T-helper 1 cell (primary cell): ENCODE data around the gene VWA3B.
"Not testable (repeated sequence)": the region's sequence is repeated elsewhere in the genome, so short reads cannot be mapped to it uniquely, and the experiment has no call there.

Experiments
- DNase-seq, 5 donors: peaks; one replicate each; pipeline ENCODE4 v3.0.0-alpha.2; 2012 to 2020

Gene VWA3B

DNA sequence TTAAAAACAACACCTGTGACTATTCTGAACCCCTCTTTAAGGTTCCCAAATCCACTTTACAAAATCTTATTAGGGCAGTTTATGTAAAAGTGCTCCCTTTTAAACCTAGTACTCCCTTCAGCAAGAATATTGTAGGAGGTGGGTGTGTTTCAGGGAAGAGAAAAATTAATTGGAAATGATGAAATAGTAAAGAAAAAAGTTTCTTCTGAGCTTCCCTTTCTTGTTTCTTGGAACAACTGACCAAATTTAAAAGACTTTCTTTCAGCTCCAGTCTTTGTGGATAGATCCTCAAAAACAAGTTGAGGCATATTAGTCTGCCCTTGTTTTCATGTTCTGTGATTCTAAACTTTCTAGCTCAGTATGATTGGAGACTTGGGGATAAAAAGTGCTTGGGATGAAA lies 3.0 kb downstream of the VWA3B start:
- DNase-seq = no peak

DNA sequence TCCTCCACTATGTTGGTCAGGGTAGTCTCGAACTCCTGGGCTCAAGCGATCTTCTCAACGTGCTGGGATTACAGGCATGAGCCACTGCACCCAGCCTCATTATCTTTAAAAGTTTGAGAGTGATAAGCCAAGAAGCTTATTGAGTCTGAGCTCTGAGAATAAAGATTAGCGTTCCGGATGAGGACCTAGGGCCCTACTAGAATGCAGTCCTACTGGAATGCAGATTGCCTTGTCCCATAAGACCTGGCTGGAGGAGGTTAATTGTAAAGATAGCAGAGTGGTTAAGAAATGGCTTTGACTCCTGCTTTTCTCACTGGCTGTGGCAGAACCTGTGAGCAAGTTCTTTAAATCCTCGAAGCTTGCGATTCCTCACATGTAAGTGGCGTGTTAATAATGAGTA lies 4.0 kb downstream of the VWA3B start:
- no peak for DNase-seq

DNA sequence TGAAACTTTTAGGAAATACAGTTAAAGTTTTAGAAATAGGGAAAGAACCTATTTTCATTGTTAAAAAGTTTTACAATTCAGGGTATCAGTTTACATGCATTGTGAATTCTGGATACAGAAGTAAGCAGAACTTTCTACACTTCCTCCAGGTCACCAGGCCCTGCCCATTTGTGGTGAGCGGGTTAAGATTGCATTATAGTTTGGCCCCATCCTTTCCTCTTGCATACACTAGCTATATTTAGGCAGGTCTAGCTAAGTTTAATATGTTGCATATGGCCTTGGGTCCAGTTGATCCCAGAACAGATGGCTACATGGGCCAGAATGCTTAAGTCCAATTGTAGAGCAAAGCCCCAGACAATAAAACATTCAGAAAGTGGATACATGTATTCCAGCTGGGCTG lies 4.8 kb downstream of the VWA3B start:
- DNase-seq = no peak

DNA sequence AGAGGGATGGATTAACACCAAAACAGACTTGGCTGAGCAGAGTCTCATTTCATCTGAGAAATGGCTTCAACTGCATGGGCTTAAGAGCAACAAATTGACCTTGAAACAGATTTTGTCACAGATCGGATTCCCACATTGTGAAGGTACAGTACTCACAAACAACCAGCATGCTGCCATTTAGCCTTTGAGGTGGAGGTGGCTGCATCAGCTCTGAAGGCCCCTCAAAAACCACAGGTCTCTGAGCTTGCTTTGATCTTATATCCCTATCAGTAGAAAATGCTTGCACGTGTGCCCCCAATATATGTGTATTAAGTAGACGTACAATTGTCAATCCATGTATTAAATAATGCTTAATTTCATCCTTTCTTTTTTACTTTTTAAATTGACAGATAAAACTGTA lies 6.2 kb downstream of the VWA3B start:
- no peak for DNase-seq

DNA sequence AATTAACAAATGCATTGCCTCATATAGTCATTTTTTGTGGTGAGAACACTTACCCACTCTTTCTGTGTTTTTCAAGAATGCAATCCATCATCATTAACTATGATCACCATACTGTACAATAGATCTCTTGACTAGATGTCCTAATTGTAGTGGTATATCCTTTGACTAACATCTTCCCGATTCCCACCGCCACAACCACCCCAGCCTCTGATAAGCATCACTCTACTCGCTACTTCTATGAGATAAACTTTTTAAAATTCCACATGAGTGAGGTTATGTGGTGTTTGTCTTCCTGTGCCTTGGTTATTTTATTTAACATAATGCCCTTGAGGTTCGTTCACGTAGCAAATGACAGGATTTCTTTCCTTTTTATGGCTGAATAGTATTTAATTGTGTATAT lies 6.6 kb downstream of the VWA3B start:
- no peak for DNase-seq

DNA sequence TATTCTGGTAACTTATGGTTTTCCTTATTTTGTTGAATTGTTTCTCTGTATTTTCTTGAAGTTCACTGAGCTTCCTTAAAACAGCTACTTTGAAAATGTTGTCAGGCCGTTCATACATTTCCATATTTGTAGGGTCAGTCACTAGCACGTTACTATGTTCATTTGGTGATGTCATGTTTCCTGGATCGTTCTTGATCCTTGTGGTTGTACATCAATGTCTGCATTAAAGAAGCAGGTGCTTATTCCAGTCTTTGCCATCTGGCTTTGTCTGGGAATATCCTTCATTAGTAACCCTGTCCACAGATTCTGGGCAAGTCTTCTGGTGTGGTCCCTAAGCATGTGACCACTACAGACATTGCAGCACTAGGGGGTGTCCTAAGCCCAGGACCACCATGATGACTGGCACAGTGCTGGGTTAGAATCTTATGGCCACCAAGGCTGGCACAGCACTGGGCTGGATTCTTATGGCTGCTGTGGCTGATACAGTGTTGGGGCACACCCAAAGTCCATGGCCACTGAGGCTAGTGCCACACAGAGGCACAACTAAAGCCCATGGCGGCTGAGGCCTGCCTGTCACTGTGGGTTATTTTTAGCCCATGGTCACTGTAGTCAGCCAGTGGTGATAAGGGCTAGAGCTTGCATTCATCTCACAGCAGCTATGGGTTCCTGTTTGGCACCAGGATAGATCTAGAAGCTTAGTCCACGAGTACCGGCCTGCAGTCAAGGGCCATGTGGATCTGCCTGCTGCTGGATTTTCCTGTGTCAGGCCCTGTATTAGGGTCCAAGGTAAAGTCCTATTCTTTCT lies 13.2 kb downstream of the VWA3B start:
- no peak for DNase-seq

DNA sequence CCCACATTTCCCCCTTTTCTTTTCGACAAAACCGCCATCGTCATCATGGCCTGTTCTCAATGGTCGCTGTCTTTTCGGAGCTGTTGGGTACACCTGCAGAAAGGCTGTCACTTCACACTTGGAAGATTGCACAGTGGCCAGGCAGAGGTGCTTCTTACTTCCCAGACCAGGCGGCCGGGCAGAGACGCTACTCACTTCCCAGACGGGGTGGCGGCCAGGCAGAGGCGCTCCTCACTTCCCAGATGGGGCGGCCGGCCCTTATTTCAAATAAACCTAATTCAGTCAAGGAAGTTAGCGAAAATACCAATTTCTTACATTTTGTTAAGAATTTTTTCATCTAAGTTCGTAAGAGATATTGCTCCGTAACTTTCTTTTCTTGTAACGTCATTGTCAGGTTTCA lies 15.3 kb downstream of the VWA3B start:
- DNase-seq = not testable (repeated sequence)

DNA sequence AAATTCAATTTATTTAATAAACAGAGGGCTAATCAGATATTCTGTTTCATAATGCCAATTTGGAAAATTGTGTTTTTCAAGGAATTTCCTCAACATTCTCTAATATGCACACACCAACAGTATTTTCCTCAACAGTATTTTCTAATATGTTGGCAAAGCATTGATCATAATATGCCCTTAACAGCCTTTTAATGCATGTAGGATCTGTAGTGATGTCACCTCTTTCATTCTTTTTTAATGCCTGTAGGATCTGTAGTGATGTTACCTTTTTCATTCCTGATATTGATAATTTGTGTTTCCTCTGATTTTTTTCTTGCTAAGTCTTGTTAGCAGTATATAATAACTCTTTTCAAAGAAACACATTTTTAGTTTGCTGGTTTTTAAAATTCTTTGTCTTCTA lies 15.9 kb downstream of the VWA3B start:
- DNase-seq = no peak

DNA sequence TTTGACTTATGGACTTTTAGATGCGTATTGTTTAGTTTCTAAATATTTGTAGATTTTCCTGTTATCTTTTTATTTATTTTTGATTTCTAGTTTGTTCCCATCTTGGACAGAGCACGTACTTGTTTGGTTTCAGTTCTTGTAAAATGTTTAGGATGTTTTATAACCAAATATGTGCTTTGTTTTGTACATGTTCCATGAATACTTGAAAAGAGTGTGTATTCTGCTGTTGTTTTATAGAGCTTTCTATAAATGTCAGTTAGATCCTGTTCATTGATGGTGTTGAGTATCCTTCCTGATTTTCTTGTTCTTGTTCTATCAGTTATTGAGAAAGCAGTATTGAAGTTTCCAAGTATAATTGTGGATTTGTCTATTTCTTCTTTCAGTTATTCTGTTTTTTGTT lies 21.1 kb downstream of the VWA3B start:
- no peak for DNase-seq

DNA sequence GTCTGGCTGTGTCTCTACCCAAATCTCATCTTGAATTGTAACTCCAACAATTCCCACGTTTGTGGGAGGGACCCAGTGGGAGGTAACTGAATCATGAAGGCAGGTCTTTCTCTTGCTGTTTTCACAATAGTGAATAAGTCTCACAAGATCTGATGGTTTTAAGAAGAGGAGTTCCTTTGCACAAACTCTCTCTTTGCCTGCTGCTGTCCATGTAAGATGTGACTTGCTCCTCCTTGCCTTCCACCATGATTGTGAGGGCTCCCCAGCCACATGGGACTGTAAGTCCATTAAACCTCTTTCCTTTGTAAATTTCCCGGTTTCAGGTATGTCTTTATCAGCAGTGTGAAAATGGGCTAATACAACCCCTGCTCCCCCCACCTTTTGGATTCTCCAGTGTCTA lies 23.8 kb downstream of the VWA3B start:
- DNase-seq = no peak

DNA sequence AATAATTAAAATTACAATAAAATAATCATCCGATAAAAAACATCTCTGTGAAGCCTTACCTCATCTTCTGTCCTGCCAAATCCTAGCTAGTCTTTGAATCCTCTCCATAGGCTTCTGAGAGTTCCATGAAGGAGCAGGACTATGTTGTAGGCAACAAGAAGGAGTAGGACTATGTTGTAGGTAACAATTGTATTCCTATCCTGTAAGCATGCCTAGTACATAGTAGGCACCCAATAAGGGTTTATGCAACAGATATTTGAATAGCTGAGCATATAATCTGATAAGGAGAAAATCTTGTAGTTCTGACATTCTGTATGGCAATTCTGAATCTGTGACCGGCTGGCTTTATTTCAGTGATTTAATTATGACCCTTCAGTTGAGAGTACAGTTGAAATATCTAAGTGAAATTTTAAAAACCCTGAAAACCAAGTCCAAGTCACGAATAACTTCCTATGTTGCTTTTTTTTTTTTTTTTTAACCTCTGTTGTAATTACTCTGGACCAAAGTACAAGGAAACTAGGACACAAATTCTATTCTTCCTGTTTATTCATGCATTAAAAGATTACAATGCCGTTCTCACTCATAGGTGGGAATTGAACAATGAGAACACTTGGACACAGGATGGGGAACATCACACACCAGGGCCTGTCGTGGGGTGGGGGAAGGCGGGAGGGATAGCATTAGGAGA lies 27.8 kb downstream of the VWA3B start:
- DNase-seq = no peak

DNA sequence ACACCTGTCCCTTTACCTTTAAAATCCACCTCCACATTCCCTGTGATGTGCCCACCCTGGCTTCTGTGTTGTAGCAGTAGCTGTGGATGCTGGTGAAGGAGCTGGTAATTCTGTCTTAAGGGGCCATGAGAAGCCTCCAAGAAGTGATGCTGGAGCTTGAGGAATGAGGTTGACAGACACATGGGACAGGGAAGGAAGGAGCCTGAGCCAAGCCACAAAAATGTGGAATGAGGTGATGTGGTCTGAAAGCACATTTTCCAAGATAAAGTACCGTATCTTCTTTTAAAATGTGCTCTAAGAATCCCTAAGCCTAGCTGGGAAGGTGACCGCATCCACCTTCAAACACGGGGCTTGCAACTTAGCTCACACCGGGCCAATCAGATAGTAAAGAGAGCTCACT lies 31.2 kb downstream of the VWA3B start:
- DNase-seq = no peak

DNA sequence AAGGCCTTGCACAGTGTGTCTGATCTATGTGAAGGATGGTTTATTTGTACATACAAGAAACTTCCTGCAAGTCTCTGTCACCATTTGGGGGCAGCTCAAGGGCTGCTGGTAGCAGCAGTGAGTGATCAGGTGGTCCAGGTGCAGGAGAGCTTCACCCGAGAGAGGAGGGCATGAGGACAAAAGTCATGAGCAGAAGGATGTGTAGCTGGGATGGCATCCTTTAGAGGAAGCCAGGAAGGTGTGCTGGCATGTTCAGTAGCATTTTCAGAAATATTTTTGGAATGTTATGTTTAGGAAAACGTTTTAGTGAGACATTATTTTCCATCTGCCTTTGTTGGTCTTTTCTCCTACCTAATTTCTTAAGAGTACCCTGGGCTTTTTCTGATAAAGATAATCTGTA lies 31.9 kb downstream of the VWA3B start:
- DNase-seq = no peak

DNA sequence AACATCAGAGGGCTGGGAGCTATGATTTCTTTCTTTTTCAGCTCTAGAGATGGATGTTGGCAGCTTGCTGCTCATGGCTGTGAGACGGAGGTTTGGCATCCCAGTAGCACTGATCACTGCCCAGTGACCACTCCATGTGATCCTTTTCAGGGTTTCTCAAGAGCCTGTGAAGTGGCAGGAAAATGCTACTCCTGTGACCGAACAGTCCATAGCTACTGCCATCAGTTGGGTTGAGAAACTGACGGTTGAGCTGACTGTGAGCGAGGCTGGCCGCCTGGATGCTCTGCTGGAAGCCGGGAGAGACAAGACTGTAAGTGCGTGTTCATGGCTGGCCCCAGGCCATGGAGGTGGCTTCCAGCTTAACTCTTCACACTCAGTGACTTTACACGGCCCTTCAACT lies 34.2 kb downstream of the VWA3B start:
- no peak for DNase-seq

DNA sequence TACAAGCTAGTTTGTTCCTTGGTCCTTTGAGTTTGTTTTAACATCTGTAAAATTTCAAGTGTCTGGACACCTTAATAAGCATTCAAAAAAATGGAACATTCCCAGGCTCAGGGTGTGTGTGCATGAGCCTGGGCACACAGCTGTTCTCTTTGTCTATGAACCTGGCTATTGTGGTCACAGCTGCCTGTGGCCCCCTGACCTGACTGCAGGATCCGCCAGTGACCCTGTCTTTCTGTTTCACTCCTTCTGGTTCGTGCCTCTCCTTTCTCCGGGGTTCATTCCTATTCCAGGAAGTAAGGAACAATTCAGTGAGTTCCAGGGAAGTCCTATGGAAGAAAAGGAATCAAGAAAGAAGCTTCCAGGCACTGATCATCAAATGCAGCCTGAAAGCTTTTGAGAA lies 35.6 kb downstream of the VWA3B start:
- no peak for DNase-seq

DNA sequence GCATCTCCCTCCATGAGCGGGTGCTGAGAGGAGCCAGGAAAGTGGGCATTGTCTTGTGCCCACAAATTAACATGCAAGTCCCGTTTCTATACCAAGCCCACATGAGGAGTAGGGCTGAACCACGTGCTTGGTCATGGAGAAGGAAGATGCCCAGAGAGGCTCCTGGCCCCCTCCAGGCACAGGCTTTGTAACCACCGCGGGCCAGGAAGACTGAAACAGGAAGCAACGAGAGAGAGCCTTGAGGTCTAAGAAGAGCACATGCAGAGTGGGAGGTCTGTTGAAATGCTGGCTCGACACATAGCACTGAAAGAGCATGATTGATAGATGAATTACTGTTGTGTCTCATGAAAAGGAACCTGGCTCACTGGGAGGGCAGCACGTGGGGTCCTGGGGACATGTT lies 36.3 kb downstream of the VWA3B start:
- no peak for DNase-seq

DNA sequence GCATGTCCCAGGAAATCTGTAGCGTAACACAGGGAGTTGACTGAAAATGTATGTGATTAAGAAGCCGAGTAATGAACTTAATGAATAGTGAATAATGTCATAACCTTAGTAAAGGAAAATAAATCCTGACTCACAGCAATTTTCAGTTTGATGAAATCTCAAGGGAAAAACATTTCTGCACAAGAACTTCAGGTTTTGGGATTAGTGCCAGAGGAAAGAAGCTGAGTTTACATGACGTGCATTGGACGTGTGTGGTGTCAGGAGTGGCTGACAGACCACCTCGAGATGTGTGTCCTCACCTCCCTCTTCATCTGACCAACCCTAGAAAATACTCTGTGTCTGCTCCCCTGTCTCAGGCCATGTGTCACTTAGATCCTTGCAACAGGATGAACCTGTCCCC lies 39.1 kb downstream of the VWA3B start:
- no peak for DNase-seq

DNA sequence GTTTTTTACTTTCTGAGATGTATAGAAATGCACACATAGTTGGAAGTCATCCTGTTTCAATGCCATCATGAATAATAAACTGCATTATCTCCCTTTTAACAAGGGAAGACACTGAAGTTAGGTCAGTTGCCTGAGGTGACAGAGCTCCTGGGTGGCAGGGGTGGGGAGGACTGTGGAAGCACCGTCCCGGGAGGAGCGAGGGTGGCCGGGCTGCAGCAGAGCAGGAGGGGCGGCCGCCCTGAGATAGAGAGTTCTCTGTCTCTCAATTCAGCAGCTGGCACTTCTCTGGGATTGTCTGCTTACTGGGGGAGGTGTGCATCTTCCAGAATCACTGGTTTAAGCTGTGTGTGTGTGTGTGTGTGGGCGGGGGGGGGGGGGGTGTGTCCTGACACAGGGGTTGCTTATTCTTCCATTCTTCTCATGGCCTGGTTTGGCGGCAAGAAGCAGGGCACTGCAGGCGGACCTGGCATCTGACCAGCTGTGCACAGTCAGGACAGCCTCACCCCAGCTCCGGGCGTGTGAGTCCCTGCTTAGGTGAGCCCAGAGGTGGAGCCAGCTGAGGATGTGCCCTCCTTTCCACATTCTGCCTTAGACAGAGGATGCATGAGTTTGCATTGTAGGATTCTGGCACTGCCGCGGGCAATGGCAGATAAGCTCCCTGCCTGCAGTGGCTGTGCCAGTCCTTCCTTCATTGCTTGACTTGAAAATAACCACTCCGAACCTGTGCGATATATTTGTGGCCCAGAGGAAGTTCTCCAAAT lies 40.4 kb downstream of the VWA3B start:
- DNase-seq = no peak

DNA sequence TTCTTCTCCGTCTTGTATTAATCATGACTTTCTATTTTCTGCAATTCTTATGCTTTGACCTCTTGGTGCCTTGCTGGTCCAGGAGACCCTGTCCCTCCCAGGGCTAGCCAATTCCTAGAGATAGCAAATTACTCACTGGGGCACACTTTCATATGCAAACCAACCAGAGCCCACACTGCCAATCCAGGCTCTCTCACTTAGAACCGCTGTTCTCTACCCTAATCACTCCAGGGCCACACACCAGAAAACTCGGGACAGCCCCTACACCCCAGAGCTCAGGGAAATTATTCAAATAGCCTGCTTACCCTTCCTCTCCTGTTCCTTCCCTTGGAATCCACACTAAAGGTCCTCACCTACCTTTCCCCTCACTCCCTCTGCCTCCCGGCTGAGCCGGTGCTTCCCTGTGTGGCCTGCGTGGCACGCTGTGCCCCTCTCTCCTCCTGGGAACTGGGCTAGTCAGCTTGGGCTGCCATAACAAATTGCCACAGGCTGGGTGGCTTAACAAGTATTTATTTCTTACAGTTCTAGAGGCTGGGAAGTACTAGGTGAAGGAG lies 41.7 kb downstream of the VWA3B start:
- no peak for DNase-seq

DNA sequence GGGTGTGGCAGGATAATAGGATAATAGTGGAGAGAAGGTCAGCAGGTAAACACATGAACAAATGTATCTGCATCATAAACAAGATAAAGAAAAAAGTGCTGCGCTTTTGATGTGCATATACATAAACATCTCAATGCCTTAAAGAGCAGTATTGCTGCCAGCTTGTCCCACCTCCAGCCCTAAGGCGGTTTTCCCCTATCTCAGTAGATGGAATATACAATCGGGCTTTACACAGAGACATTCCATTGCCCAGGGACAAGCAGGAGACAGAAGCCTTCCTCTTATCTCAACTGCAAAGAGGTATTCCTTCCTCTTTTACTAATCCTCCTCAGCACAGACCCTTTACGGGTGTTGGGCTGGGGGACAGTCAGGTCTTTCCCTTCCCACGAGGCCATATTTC lies 43.1 kb downstream of the VWA3B start:
- DNase-seq = not testable (repeated sequence)

DNA sequence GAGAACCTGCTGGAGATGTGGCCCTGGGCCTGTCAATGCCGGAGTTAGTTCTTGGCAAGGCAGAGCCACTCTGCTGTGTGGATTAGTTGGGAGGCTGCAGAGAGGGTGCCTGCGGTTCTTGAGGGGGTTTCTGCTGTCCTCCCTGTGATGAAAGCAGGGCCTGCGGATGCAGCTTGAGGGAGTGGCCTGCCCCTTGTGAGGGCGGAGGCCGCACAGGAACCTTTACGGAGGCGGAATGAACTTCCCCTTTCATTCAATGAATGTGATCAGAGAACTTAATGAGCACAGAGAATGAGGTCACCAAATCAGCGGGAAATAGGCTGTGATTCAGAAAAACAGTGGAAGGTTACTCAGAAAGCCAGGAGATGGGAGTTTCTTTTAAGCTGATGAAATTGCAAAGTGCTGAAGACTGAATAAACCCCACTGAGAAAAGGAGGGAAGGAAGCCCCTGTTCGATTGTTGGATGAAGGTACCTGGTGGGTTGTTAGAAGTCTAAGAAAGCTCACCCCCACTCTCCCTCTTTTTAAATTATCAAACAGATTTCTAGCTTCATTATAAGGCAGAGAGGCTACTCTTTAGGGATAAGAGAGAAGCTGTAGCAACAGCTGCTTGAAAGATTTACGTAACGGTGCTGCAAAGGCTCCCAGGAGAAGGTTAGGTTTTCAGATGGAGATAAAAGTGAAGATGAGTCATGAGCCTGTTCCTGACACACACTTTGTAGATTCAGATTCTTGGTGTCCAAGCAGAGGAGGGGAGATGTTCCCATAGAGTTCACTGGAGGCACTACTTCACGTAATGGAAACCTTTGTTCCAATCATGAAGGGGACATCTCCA lies 47.4 kb downstream of the VWA3B start:
- peak in 1 of 5 donors; percentile 66 for DNase-seq

DNA sequence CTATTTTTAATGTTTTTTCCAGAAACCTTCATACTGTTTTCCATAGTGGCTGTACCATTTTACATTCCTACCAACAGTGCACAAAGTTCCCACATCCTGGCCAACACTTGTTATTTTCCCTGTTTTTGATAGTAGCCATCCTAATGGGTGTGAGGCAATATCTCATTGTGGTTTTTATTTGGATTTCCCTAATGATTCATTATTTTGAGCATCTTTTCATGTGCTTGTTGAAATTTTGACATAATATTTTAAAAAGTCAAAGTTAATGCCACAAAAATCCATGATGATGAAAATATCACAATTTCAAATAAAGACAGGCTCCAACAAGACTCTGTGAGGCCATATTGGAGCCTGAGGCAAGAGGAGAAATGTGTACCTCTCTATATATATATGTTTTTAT lies 50.2 kb downstream of the VWA3B start:
- no peak for DNase-seq

DNA sequence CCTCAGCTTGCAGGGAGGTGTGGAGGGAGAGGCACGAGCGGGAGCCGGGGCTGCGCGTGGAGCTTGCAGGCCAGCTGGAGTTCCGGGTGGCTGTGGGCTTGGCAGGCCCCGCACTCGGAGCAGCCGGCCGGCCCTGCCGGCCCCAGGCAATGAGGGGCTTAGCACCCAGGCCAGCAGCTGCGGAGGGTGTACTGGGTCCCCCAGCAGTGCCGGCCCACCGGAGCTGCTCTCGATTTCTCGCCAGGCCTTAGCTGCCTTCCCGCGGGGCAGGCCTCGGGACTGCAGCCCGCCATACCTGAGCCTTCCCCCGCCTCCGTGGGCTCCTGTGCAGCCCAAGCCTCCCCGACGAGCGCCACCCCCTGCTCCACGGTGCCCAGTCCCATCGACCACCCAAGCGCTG lies 52.0 kb downstream of the VWA3B start:
- DNase-seq = not testable (repeated sequence)
